Left colon (tissue), 2 donors: ENCODE results near the gene KIF1B. TPM values are rescaled to one million over a fixed set of nuclear protein-coding genes. Genes with fewer than 3 reads are reported as not detected.

ENCODE experiments used
- ATAC-seq: fragments of 200-7000 bp; cut with Tn5 transposase; one replicate; pipeline ENCODE4 v1.9.1; 2020; ENCODE audit warnings: mild to moderate bottlenecking, moderate library complexity
- DNase-seq, 2 donors: peaks; one replicate each; pipeline ENCODE4 v3.0.0-alpha.2; 2020
- intact Hi-C, 2 donors: fragments of 100-400 bp; cut with DNase I in 1 of 2; cut with micrococcal nuclease in 1 of 2; formaldehyde crosslinking; loops; one replicate each; pipeline versions ENCODE4 v1.11.2 to v1.14.0; 2022; cut with DNase I, micrococcal nuclease
- total RNA-seq, 2 donors: library from RNA; stranded (reverse); fragmentation: NEBNext Ultra II Directional; extraction: Animal tissue kit (Norgen Biotek cat#: 25700); gene quantifications; one replicate each; pipeline ENCODE4 v1.2.1, GENCODE V29; 2021
- donor health status: DM: no; HTN: no; CAD: no.
- donor health status: DM: yes; HTN: yes; CAD: no.

KIF1B gene
- total RNA-seq, 2 donors from 2014 or later = 44.6 to 45.3 TPM

DNA sequence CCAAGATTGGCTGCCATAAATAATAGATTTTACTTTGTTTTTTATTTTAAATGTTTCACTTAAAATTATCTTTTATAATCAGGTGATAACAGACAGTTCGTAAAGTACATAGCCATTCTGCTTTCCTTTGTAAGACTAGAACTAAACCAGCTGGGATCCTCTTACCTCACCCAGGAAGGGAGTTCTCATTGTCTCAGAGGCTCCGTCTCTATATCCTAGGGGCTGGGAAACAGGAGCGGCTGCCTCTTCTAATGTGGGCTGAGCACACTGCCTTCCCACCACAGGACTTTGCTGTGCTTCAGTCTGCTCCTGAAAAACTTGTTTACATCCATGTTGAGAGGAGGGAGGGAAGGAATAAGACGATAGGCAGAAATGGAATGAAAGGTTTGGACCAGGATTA is 142.9 kb downstream of the KIF1B start:
- no peak for DNase-seq
- intact Hi-C loops = no loop called here
- no peak for ATAC-seq

DNA sequence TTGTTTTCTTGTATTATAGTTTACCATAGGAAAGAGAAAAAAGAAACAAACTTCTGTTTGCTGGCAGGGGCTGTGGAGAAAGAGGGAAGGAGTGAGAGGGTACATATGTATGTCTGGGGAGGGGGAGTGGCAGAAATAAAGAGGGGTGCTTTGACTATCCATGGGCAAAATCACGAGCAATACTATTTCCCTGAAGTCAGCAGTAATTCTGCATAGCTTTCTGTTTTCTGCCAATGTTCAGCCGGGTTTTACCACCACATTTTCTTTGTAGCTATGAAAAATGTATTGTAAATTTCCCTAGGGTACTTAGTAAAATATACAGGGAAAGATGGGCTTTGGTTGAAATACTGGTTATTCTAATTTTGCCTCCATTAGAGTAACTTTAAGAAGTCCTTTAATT is 143.3 kb downstream of the KIF1B start:
- intact Hi-C loops = no loop called here
- ATAC-seq (no peak), DNase-seq (no peak)

DNA sequence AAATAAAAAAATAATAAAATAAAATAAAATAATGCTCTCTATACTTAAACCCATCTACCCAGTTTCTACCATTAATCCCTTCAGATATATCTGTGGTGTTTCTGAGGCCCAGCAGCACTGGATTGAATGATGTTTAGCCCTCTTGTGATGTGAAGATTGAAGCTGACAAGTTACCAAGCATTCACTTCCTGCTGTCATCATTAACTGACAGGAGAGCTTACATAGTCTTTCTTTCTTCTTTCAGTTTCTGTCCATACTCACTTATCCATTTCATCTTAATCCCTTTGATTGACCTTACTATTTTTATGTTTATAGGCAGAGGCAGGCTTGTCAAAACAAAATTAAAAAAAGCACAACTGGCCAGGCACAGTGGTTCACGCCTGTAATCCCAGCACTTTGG is 149.7 kb downstream of the KIF1B start:
- ATAC-seq = no peak
- DNase-seq = no peak
- intact Hi-C loops = no loop called here

DNA sequence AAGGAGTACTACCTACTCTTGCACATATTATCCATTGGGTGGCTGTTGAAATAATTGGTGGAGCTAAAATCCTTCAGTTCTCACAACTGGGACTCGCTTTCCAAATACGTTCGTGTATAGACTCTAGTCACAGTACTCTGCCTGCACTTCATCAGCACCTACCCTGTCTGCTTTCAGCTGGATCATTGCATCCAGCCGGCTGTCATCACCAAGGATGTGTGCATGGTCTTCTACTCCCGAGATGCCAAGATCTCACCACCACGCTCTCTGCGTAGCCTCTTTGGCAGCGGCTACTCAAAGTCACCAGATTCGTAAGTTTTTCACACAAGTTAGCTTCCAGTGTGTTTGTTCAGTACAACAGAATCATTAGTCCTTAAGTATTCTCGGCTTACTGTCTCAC is 151.1 kb downstream of the KIF1B start:
- intact Hi-C loops = no loop called here
- DNase-seq = no peak
- no peak for ATAC-seq

DNA sequence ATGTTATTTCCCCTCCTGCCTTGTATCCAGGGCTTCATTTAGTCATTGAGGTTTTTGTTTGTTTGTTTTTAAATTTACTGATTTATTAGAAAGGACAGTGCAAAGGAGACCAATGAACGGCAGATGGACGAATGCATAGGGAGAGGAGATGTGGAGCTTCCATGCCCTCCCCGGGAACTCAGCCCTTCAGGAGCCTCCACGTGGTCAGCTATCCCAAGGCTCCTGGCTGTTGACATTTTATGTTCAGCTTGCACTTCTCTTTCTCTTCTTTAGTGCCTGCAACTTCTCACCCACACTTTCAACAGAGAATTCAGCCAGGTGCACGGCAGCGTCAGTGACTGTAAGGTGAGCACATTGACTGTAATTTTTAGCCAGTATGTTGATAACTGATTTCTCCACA is 157.8 kb downstream of the KIF1B start:
- no peak for ATAC-seq
- DNase-seq = no peak
- intact Hi-C loops = no loop called here

DNA sequence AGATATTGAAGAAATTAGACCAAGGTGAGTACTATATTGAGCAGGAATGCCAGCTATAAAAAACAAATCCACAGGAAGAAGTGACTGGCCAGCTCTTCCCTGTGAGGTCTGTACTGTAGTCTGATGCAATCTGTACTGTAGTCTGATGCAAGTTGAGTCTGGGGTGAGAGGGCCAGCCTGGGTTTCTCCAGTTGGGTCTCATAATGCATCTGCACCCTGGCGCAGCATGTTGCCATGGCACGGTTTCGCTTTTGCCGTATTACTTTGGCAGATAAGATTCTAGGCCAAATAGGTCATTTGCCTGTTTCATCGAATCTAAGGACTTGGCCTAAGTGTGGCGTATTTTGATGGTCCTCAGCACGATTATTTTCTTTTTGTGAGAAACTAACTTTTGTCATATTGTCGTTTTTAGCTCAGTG is 164.1 kb downstream of the KIF1B start:
- ATAC-seq (no peak), DNase-seq (no peak)
- intact Hi-C loops = loop anchor here in 1 of 2 donors (10.0 kb wide), 1 partner anchor 120 kb away; no protein-coding TSS in a partner anchor

DNA sequence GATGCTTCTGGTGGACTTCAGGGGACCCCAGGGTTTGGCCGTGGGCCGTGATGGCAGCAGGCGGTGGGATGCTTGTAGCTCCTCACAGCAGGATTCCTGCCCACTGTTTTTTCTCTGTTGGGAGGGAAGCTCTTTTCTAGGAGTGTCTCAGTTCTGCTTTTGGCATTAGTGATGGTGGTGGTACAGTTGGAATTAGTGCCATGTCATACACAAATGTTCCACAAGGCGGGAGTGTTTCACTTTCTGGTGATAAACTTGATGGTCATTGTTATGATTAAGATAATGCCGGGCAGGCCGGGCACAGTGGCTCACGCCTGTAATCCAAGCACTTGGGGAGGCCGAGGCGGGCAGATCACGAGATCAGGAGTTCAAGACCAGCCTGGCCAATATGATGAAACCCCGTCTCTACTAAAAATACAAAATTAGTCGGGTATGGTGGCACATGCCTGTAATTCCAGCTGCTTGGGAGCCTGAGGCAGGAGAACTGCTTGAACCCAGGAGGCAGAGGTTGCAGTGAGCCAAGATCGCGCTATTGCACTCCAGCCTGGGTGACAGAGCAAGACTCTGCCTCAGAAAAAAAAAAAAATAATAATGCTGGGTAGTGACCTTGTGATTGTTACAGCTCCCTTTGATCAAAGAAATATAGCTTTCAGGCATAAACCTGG is 167.1 kb downstream of the KIF1B start:
- intact Hi-C loops = loop anchor here in 1 of 2 donors (5.0 to 10.0 kb wide), 2 partner anchors 50 to 117 kb away; no protein-coding TSS in a partner anchor
- DNase-seq = peak; percentile 54 to 68
- ATAC-seq = peak; percentile 92

DNA sequence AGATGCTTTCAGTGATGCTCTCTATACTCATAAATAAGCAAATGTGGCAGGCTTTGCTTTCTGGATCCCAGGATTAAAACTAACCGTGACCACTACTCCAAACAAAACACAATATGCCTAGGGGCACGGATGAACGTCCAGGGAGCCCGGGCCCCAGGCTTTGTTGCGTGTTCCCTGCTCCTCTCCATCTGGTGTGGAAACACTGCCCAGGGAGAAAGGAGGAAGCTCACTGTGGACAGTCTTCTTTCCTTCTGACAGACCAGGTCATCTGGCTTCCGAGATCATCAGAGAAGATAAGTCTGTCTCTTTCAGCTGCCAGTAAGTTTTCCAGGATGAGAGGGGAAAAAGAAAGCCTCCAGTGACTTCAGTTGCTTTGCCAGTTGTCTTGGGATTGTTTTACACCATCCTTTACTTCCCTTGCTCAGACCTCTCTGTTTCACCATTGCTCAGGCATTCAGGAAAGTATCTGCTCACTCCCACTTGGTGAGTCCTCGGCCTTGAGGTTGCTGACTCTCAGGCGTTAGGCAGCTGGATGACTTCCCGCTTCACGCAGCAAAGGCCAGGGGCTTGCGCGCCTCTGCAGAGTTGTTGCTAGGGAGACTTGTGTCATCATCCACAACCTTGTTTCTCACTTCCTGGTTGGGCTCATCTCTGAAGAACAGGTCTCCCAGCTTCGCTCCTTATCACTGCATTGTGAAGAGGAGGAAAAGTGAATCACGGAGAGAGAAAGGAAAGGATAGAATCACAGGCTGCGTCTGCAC is 167.9 kb downstream of the KIF1B start:
- DNase-seq (peak in 1 of 2 donors; percentile 12), ATAC-seq (peak; percentile 31)
- intact Hi-C loops = loop anchor here in 1 of 2 donors (5.0 to 10.0 kb wide), 2 partner anchors 49 to 117 kb away; no protein-coding TSS in a partner anchor

DNA sequence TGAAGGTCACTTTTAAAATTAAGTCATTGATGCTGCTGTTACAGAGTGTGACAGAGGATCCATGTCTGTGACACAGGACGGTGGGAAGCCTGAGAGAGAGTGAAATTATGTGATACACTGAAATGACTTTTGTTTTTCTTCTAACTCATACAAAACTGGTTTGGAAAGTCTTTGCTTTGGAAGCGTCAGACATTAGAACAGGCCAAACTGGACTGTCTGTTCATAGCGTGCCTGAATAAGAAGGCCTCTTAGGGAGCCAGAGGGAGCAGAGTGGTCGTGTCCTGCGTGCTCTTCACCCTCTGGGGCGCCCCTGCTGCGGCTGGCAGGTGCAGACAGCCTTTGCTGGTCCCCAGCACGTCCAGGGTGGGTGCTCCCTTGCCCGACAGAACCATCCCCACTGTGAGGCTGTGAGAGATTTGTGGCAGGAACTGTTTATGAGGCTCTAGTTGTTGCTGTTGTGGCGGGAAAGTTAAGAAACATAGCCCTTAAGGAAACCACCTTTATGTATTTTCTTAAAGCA is 168.8 kb downstream of the KIF1B start:
- intact Hi-C loops = loop anchor here in 1 of 2 donors (5.0 to 10.0 kb wide), 2 partner anchors 48 to 116 kb away; no protein-coding TSS in a partner anchor
- no peak for DNase-seq
- no peak for ATAC-seq

DNA sequence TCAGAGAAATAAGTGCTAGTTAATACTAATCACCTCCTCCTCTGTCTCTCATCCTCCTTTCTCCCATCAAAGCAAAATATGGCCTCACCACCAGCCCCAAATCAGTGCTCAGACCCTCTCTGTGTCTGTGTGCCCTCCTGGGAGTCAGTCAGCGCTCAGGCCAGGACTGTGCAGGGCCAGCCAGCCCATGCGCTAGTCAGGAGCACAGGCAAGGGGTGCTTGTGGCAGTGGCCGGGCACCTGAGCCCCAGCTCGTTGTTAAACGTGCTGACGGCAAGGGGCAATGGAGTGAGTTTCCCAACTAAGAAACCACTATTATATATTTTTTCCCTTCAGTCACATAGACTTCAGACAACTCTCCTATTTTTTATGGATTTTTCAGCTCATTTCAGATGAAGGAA is 169.3 kb downstream of the KIF1B start:
- intact Hi-C loops = loop anchor here in 1 of 2 donors (5.0 to 10.0 kb wide), 2 partner anchors 48 to 115 kb away; no protein-coding TSS in a partner anchor
- no peak for ATAC-seq
- DNase-seq = no peak

DNA sequence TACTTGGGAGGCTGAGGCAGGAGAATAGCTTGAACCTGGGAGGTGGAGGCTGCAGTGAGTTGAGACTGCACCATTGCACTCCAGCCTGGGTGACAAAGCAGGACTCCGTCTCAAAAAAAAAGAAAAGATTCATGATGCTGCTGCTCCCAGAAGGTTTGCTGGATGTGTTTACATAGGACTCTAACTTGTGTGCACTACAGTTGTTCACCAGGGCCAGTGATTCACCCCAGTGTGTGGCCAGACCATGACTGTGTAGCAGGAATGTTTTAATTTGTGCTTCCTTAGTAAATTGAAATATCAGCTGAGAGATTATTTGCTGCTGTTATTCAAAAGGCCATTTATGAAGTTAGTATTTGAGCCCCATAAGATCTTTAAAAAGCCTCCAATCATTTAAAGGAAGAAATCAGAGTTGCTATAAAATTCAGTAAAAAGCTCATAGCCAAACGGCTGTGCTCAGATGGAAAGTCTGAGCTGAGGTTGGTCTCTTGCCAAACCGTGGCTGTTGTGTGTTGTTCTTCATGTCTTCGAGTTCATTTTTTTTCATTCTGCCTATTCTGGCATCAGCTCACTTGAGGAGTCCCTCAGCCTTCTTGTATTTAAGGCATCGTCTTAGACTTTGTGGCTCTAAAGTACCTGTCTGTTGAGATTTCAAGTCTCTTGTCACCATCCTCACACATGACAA is 170.4 kb downstream of the KIF1B start:
- intact Hi-C loops = no loop called here
- no peak for DNase-seq
- no peak for ATAC-seq

DNA sequence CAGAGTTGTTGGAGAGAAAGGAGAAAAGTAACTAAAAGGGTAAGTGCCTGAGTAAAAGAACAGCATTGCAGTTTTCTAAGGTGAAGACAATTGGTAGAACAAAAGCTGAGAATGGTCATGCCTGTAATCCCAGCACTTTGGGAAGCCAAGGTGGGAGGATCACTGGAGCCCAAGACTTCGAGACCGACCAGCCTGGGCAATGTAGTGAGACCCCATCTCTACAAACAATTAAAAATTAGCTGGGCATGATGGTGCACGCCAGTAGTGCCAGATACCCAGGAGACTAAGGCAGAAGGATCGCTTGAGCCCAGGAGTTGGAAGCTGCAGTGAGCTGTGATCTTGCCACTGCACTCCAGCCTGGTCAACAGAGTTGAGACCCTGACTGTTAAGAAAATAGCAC is 173.3 kb downstream of the KIF1B start:
- intact Hi-C loops = no loop called here
- ATAC-seq (no peak), DNase-seq (no peak)

DNA sequence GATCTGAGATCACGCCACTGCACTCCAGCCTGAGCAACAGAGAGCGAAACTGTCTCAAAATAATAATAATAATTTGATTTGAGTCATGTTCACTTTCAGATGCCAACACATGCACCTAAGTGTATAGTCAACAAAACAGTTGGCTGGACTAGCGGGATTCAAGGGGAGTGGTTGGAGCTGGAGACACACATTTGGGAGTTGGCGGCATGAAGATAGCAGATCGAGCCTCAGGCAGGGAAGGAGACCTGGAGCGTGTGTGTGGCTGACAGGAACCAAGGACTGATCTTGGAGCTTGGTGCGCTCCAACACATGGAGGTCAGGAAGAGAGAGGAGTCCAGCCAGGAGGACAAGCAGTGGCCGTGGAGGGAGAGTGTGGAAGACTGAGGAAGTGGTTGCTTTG is 173.8 kb downstream of the KIF1B start:
- intact Hi-C loops = no loop called here
- ATAC-seq (no peak), DNase-seq (no peak)

DNA sequence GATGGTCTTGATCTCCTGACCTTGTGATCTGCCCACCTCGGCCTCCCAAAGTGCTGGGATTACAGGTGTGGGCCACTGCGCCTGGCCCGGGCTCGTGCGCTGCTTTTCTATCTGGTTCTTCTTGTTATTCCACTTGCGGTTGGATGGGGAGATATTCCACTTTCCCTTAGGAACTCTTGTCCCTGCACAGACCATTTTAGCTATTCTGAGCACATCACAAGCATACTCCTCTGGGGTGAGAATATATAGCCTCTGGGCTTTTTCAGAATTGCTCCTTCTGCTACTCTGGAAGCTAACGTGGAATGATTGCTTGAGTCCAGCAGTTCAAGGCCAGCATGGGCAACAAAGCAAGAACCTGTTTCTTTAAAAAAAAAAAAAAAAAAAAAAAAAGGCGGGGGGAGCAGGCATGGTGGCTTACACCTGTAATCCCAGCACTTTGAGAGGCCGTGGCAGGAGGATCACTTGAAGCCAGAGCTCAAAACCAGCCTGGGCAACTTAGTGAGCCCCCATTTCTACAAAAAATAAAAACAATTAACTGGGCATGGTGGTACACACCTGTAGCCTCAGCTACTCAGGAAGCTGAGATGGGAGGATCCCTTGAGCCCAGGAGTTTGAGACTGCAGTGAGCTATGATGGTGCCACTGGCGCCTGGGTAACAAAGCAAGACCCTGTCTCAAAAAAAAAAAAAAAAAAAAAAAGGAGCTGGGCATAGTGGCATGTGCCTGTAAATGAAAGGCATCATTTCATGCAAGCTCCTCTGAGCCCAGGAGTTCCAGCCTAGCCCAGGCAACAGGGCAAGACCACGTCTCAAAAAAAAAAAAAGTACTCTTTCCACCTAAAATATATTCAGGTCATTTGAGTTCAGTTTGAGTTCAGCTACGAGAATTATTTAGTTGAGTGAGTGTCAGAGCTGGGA is 176.6 kb downstream of the KIF1B start:
- intact Hi-C loops = no loop called here
- DNase-seq (no peak), ATAC-seq (no peak)

DNA sequence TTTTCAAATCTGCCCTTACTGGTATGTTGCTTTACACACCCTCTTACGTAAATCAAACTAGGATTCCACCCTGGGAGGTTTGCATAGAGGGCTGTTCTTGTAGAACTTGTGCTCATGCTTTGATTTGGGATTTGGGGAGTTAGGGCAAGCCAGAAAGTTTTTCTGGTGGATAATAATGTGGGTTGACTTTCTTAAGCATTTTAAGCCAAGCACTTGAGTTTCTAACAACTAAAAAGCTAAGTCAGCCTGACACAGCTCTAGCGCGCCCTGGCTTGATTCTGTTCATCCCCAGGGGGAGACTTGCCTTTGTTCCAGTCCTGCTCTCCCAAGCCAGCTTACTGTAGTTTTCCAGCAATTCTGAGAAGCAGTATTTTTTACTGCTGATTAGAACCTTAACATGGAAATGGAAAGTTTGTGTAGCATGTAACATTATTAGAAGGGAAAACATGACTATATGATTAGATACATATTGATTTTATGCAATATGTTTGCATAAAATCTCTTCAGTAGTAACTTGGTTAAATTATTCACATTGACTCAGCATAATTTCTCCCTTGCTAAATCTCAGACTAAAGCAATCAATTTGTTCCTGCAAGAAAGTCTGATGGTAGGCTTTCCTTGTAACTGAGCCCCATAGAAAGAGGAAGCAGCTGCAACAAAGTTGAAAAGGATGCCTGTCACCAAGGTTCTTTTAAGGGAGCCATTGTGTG is 177.5 kb downstream of the KIF1B start:
- ATAC-seq (peak; percentile 79), DNase-seq (peak in 1 of 2 donors; percentile 11)
- intact Hi-C loops = no loop called here

DNA sequence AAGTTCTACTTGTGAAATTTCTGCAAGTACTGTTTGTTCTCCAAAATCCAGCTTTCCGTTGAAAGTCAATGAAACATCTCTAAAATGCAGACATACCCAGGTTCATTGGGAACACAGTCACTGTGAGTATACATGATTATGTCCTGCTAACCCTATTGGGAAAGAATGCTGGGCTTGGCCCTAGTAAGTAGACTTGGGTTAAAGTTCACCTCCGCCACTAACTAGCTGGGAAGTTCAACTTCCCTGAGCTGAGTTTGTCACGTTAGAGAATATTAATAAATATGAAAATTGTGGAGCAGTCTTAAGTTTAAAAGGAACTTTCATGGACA is 178.0 kb downstream of the KIF1B start:
- intact Hi-C loops = no loop called here
- DNase-seq (no peak), ATAC-seq (peak; percentile 89)

DNA sequence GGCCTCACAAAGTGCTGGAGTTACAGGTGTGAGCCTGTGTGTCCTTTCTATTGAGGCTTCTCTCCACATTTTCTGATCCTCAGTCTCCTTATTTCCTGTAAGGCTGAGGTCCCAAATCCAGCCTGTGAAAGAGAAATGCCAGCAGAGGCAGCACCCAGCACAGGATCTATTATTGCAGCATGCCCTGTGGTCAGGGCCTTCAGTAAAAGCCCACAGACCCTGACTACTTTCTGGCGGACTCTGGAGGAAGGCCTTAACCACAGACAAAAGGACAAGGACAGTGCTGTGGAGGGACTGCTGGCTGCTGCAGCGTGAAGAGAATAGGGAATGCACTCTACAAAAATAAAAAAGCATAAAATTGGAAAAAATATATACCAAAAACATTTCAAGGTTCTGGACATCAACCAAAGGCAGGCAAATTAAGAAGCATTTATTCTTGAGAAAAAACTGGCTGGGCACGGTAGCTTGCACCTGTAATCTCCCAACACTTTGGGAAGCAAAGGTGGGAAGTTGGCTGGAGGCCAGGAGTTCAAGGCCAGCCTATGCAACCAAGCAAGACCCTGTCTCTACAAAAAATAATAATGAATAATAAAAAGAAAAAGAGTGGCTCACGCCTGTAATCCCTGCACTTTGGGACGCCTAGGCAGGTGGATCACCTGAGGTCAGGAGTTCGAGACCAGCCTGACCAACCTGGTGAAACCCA is 179.1 kb downstream of the KIF1B start:
- no peak for ATAC-seq
- DNase-seq = no peak
- intact Hi-C loops = no loop called here
